Naive thymus-derived CD8-positive, alpha-beta T cell (primary cell): Measurements from ENCODE around the gene EYS. TPM values are rescaled to one million over a fixed set of nuclear protein-coding genes. Genes with fewer than 3 reads are reported as not detected.

Experiments used
- ATAC-seq, 2 donors: fragments of 150-1000 bp; cut with Tn5 transposase in 1 of 2; sonication (Bioruptor Pico), chemical (Tn5 transposase) in 1 of 2; 1 replicate in 1 of 2; 2 replicates in 1 of 2; pipeline ENCODE4 v1.10.0; 2021; ENCODE audit warnings: mild to moderate bottlenecking in 2 of 2, moderate library complexity in 2 of 2
- POLR2A ChIA-PET: fragments of 350-600 bp; sonication (Branson Sonifier 250); formaldehyde crosslinking; loops from one replicate; lab custom pipeline; 2021; ENCODE audit warnings: antibody characterized with exemption; lab: Charles Lee
- DNase-seq, 10 donors: peaks; one replicate each; pipeline versions ENCODE4 v3.0.0 to v3.0.0-alpha.2; 2020 to 2022
- H3K27ac Mint-ChIP-seq, 10 donors: one replicate each; pipeline ENCODE4 v1.8.0; 2020 to 2022; ENCODE audit warnings: mild to moderate bottlenecking in 10 of 10, mixed read lengths in 10 of 10, moderate library complexity in 4 of 10, inconsistent platforms in 1 of 10
- H3K27me3 Mint-ChIP-seq, 5 donors: one replicate each; pipeline ENCODE4 v1.8.0; 2021 to 2022; ENCODE audit warnings: mixed read lengths in 5 of 5
- H3K36me3 Mint-ChIP-seq, 3 donors: one replicate each; pipeline ENCODE4 v1.8.0; 2020 to 2022; ENCODE audit warnings: mixed read lengths in 3 of 3, mild to moderate bottlenecking in 2 of 3, inconsistent platforms in 1 of 3
- H3K4me1 Mint-ChIP-seq, 4 donors: one replicate each; pipeline ENCODE4 v1.8.0; 2021 to 2022; ENCODE audit warnings: mixed read lengths in 4 of 4
- H3K4me3 Mint-ChIP-seq, 10 donors: one replicate each; pipeline ENCODE4 v1.8.0; 2020 to 2022; ENCODE audit warnings: mild to moderate bottlenecking in 10 of 10, mixed read lengths in 10 of 10, moderate library complexity in 6 of 10, inconsistent platforms in 1 of 10
- H3K9me3 Mint-ChIP-seq, 9 donors: one replicate each; pipeline ENCODE4 v1.8.0; 2020 to 2022; ENCODE audit warnings: mixed read lengths in 9 of 9, mild to moderate bottlenecking in 3 of 9, inconsistent platforms in 1 of 9, moderate library complexity in 1 of 9
- polyA plus RNA-seq, 3 donors: library from polyadenylated mRNA; unstranded; fragments of 300-500 nt; fragmentation: Illumina TruSeq; gene quantifications; one replicate each; pipeline ENCODE4 v1.2.3, GENCODE V29; 2021
- total RNA-seq, 8 experiments: library from RNA in 2 of 8; stranded (reverse) in 2 of 8; gene quantifications; one replicate each; pipeline ENCODE4 v1.2.3 and lab custom pipeline; 2021 to 2026

Gene EYS
- total and polyA plus RNA-seq, 5 experiments from 2014 or later = 0.07 to 0.09 TPM; not detected in 3

DNA sequence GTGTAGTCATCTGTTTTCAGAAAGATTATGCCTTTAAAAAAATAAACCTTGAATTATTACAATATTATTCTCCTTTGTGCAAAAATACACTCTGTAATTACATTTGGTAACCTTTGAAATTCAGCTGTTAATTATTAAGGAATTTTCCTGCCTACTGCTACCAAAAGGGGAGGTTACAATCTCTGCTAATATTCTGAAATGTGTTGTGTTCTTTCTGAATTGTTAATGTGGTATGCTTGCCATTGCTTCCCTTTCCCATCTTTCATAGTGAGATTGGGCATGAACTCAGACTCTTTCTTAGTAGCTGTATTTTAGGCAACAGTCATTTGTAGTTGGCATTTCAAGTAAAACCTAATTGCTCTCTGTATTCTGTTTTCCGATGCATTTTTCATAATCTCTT is 1998.4 kb downstream of the EYS start:
- Mint-ChIP-seq H3K27ac (peak overlapping the region in 1 of 10 donors; percentile 1), H3K9me3 (no peaks in the 10 kb centered on the region)
- POLR2A ChIA-PET = interaction anchor here (0.7 kb wide), 1 partner anchor 134 kb away, joined by 4 read pairs; no protein-coding TSS in a partner anchor

DNA sequence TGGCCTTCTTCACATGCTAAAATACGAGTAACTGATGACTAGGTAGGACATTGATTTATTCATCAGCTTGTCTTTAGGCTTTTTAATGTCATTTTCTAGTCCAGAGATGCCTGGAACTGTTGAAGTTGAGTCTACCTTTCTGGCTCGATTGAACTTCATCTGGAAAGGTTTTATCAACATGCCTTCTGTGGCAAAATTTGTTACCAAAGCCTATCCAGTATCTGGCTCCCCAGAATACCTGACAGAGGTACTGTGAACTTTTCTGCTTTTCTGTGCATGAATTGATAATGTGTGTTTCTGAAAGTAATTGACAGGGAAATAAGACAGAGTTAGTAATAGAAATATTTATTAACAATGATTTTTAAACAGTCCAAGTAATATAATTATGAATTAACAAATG is 2000.4 kb downstream of the EYS start:
- ATAC-seq = no peak
- H3K9me3 Mint-ChIP-seq = no peaks in the 10 kb centered on the region
- H3K27ac Mint-ChIP-seq = no peak overlapping the region
- no peak overlapping the region for H3K4me3 Mint-ChIP-seq
- POLR2A ChIA-PET = no interaction called here
- no peak for DNase-seq
- peaks cover 24 to 93% (median 33%) of the 10 kb centered on the region in 3 donors for H3K36me3 Mint-ChIP-seq
- H3K4me1 Mint-ChIP-seq = peaks cover 0 to 9% (median 4%) of the 10 kb centered on the region in 4 donors
- no peaks in the 10 kb centered on the region for H3K27me3 Mint-ChIP-seq

More for the DNA sequence above, 1998.4 kb downstream of the EYS start:
- Mint-ChIP-seq H3K4me1 (peaks cover 0 to 19% (median 7%) of the 10 kb centered on the region in 4 donors), H3K4me3 (no peak overlapping the region), H3K36me3 (peaks cover 36 to 91% (median 43%) of the 10 kb centered on the region in 3 donors), H3K27me3 (no peaks in the 10 kb centered on the region)
- ATAC-seq = no peak
- no peak for DNase-seq

DNA sequence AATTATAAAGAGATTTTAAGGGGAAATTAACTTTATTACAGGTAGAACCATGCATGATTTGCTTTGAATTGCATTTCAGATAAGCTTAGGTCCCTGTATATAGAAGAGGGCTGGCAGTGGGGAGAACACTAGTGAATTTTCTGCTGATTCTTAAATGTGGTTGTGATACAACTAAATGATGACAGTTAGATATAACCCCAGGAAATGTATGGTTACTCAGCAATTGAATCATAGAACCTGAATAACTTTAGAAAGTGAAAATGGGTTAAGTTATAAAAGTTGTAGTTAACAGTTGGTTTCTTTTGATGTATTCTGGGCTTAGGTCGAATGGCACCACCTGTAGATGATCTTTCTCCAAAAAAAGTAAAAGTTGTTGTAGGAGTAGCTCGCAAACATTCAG is 2001.3 kb downstream of the EYS start:
- POLR2A ChIA-PET = interaction anchor here (1.1 kb wide), 1 partner anchor 70 kb away, joined by 3 read pairs; the partner anchor contains the start of gene PHF3
- Mint-ChIP-seq H3K4me3 (no peak overlapping the region), H3K4me1 (peaks cover 0 to 9% (median 4%) of the 10 kb centered on the region in 4 donors), H3K27me3 (no peaks in the 10 kb centered on the region), H3K27ac (peak overlapping the region in 4 of 10 donors; percentile 7 to 21 (median 16)), H3K36me3 (peaks cover 18 to 93% (median 27%) of the 10 kb centered on the region in 3 donors), H3K9me3 (no peaks in the 10 kb centered on the region)
- ATAC-seq (no peak), DNase-seq (no peak)

DNA sequence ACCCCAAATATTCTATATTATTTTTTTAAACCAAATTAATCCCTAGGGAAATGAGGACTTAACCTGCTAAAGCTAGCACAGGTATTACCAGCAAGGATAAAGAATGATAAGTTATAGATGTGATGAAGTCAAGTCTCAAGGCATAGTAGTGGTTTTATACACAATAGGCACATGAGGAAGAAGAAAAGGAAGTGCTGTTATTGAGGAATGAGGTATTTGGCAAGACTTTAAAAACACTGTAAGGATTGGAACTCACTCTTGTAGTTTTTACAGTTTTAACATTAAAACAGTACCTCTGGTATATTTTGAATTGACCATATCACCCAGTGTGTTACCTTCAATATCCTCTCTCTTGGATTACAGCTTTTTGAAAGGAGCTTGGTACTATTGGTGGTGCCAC is 2016.8 kb downstream of the EYS start:
- Mint-ChIP-seq H3K27ac (peak overlapping the region in 1 of 10 donors; percentile 9), H3K4me3 (no peak overlapping the region), H3K9me3 (no peaks in the 10 kb centered on the region), H3K4me1 (peaks cover 12 to 36% (median 31%) of the 10 kb centered on the region in 4 donors), H3K27me3 (no peaks in the 10 kb centered on the region), H3K36me3 (peaks cover 10 to 35% (median 13%) of the 10 kb centered on the region in 3 donors)
- POLR2A ChIA-PET = interaction anchor here (1.0 kb wide), 1 partner anchor 26 kb away, joined by 3 read pairs; no protein-coding TSS in a partner anchor
- no peak for DNase-seq
- no peak for ATAC-seq

DNA sequence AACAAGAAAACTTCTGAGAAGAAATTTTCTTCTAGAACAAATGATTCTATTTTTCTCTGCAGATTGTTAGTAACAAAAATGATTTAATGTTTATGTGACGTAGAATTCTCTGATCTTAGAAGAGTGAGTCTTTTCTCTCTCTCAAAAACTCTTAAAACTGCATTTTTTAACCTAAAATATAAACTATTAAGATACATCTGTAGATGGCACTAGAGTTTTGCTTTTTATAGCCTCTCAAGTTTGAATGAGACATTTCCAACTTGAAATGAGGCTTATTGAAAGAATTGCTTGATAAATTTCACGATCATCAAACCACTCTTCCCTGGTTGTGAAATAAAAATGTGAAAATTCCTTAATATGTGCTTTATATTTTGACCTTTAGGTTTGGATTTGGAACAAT is 2017.6 kb downstream of the EYS start:
- no peak for ATAC-seq
- no peak for DNase-seq
- Mint-ChIP-seq H3K9me3 (no peaks in the 10 kb centered on the region), H3K4me3 (no peak overlapping the region), H3K27ac (peak overlapping the region in 1 of 10 donors; percentile 53), H3K4me1 (peaks cover 10 to 42% (median 36%) of the 10 kb centered on the region in 4 donors), H3K27me3 (no peaks in the 10 kb centered on the region), H3K36me3 (peaks cover 17 to 37% (median 20%) of the 10 kb centered on the region in 3 donors)
- POLR2A ChIA-PET = interaction anchor here (1.0 to 1.5 kb wide), 2 partner anchors 26 to 54 kb away, joined by 3 to 4 read pairs; partner anchors contain the start of gene PHF3

DNA sequence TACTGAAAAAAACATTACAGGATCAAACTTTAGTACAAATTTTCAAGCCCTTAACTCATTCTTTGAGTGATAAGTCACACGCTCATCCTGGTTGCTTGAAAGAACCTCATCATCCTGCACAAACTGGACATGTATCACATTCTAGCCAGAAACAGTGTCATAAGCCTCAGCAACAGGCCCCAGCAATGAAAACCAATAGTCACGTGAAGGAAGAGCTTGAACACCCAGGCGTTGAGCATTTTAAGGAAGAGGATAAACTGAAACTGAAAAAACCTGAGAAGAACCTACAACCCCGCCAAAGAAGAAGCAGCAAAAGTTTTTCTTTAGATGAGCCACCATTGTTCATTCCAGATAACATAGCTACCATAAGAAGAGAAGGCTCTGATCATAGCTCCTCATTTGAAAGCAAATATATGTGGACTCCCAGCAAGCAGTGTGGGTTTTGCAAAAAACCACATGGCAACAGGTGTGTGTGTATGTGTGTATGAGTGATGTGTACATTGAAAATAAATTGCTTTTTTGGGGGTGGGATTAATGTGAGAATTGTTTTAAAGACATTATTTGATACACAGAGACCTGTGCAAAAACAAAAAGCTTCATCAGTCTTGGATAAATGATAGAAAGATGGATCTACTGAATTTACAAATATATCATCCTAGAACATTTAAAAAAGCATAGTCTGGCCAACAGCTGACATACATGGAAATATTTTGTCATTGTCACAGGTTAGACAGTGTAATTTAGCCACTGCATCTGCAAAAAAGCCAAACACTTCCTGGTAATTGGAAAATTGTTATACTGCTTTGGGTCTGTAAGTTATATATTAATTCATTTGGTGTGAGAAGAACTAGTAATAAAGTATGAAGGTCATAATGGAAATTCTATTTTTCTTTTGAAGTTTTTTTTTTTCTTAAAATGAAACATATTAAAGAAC is 2021.3 kb downstream of the EYS start:
- Mint-ChIP-seq H3K9me3 (no peaks in the 10 kb centered on the region), H3K36me3 (peaks cover 23 to 53% (median 32%) of the 10 kb centered on the region in 3 donors), H3K27ac (peak overlapping the region in 5 of 10 donors; percentile 14 to 68 (median 59)), H3K4me3 (no peak overlapping the region), H3K27me3 (no peaks in the 10 kb centered on the region), H3K4me1 (peaks cover 21 to 64% (median 51%) of the 10 kb centered on the region in 4 donors)
- ATAC-seq (peak in 1 of 2 donors; percentile 33), DNase-seq (no peak)
- POLR2A ChIA-PET = no interaction called here

DNA sequence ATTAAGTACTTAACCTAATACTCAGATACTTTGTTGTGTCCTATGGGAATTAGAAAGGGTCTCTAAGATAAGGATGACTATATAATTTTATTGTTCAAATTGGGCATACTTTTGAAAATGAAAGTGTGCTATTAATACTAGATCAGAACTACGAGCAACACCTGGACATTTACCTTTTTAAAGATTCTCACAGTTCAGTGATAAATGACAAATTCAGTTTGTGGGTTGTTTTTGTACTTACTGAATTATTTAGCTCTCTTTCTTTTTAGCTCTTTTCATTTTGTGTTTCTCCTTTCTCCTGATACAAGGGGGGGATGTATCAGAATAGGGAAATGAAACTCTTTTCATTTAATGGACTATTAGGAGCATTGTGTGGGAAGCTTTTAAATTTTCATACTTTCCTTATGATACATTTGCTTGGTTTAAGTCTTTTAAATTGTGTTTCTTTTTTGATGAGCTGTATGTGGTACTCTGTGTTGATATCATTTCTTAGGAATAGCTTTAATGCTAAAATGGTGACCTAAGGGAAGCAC is 2023.9 kb downstream of the EYS start:
- no peak for DNase-seq
- Mint-ChIP-seq H3K27ac (peak overlapping the region in 5 of 10 donors; percentile 11 to 64 (median 31)), H3K27me3 (no peaks in the 10 kb centered on the region), H3K36me3 (peaks cover 18 to 70% (median 35%) of the 10 kb centered on the region in 3 donors), H3K9me3 (no peaks in the 10 kb centered on the region), H3K4me3 (no peak overlapping the region), H3K4me1 (peaks cover 27 to 73% (median 61%) of the 10 kb centered on the region in 4 donors)
- POLR2A ChIA-PET = no interaction called here
- no peak for ATAC-seq

DNA sequence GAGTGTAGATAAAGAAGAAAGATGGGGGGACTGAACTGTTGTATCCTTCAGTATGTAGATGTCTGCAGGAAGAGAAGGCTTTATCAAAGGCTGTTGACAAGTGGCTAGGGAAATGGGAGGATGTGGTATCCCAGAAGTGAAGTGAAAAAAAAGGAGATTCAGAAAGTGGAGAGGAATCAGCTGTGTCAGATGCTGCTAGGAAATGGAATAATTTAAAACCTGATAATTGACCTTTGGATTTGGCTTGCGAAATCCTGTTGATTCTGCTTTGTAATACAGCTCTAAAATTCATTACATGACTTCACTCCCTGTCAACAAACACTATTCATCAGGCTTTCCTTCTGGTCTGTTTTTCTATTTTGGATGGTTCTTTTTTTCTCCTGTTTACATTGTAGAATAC is 2029.7 kb downstream of the EYS start:
- no peak for DNase-seq
- Mint-ChIP-seq H3K27me3 (no peaks in the 10 kb centered on the region), H3K4me3 (no peak overlapping the region), H3K4me1 (peaks cover 19 to 55% (median 51%) of the 10 kb centered on the region in 4 donors), H3K9me3 (no peaks in the 10 kb centered on the region), H3K27ac (no peak overlapping the region), H3K36me3 (peaks cover 0 to 44% (median 16%) of the 10 kb centered on the region in 3 donors)
- peak in 1 of 2 donors; percentile 39 for ATAC-seq
- POLR2A ChIA-PET = no interaction called here

DNA sequence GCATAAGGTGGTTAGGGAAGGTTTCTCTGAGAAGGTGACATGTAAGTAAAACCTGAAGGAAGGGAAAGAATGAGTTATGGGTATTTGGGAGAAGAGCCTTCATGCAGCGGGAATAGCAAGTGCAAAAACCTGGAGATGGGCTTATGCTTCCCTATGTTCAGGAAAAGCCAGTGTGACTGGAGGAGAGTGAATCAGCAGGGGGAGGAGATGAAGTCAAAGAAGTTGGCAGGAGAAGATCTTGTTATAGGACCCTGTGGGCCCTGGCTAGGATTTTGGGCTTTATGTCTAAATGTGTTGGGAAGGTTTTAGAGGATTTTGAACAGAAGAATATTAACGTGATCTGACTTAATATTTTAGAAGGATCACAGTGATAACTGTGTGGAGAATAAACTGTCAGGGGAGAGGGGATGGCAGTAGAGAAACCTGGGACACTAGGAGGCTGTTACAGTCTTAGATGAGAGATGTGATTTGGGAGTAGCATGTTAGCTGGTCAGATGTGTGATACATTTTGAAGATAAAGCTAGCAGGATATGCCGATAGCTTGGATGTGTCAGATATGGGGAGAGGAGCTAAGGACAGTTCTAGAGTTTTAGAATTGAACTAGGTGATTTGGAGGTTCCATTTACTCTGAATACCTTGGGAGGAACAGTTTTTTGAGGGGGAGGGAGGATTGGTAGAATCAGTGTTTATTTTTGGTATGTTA is 2030.5 kb downstream of the EYS start:
- ATAC-seq (no peak), DNase-seq (no peak)
- H3K4me1 Mint-ChIP-seq = peaks cover 19 to 56% (median 49%) of the 10 kb centered on the region in 4 donors
- no peak overlapping the region for H3K27ac Mint-ChIP-seq
- H3K9me3 Mint-ChIP-seq = no peaks in the 10 kb centered on the region
- no peak overlapping the region for H3K4me3 Mint-ChIP-seq
- peaks cover 0 to 41% (median 18%) of the 10 kb centered on the region in 3 donors for H3K36me3 Mint-ChIP-seq
- H3K27me3 Mint-ChIP-seq = no peaks in the 10 kb centered on the region
- POLR2A ChIA-PET = no interaction called here

DNA sequence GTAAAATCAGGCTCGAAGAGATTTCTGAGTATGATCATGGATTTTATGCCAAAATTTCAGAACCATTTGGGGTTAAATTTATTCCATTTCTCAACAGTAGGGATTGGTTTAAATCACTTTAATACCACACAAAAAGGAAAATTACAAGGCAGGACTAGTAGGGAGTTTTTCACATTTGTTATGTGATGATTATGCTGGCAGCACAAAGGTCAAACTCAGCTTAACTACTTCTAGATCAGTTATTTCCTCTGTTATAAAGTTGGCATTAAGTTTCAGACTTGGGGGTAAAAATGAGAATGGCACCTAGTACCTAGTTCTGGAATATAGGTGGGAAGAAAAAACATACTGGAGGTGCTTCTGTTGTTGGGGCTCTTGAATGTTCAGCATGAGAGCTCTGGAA is 2031.9 kb downstream of the EYS start:
- ATAC-seq = no peak
- no peaks in the 10 kb centered on the region for H3K27me3 Mint-ChIP-seq
- H3K9me3 Mint-ChIP-seq = no peaks in the 10 kb centered on the region
- peaks cover 12 to 56% (median 50%) of the 10 kb centered on the region in 4 donors for H3K4me1 Mint-ChIP-seq
- H3K36me3 Mint-ChIP-seq = peaks cover 0 to 36% (median 11%) of the 10 kb centered on the region in 3 donors
- DNase-seq = no peak
- no peak overlapping the region for H3K27ac Mint-ChIP-seq
- no peak overlapping the region for H3K4me3 Mint-ChIP-seq
- POLR2A ChIA-PET = no interaction called here

DNA sequence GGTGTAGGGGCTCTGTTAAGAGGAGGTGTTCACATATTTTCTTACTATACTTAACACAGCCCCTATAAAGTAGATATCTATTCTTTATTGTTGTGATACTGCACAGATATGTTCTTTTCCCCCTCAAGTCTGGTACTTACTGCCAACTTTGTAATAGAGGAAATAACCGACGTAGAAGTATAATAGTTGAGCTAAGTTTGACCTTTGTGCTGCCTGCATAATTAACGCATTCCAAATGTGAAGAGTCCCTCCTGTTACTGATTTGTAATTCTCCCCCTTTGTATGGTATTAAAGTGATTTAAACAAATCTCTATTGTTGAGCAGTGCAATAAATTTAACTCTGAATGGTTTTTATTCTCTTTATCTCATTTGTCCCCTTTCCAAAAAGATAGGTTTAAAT is 2032.4 kb downstream of the EYS start:
- DNase-seq = no peak
- H3K4me1 Mint-ChIP-seq = peaks cover 13 to 55% (median 49%) of the 10 kb centered on the region in 4 donors

DNA sequence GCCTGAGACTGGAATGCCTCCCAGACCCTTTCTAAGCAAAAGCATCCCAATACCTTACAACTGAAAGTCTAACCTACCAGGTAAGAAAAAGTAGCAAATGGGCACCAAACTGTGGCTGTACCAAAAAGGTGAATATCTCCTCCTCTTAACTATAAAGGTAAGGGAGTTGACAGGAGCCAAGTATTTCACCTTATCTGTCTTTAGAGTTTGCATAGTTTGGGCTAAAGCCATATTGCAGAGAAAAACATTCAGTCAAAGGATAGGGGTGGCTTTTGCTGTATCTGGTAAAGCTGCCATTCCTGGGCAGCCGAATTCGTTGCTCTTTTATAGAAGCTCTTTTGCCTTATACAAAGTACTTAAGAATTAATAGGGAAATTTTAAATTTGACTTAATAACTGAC is 2033.3 kb downstream of the EYS start:
- peaks cover 0 to 31% (median 6%) of the 10 kb centered on the region in 3 donors for H3K36me3 Mint-ChIP-seq
- POLR2A ChIA-PET = no interaction called here
- H3K4me3 Mint-ChIP-seq = no peak overlapping the region
- H3K27me3 Mint-ChIP-seq = no peaks in the 10 kb centered on the region
- DNase-seq = no peak
- no peaks in the 10 kb centered on the region for H3K9me3 Mint-ChIP-seq
- H3K4me1 Mint-ChIP-seq = peaks cover 17 to 54% (median 48%) of the 10 kb centered on the region in 4 donors
- peak overlapping the region in 1 of 10 donors; percentile 49 for H3K27ac Mint-ChIP-seq
- no peak for ATAC-seq

More for the DNA sequence above, 2032.4 kb downstream of the EYS start:
- H3K27ac Mint-ChIP-seq = peak overlapping the region in 1 of 10 donors; percentile 19
- H3K9me3 Mint-ChIP-seq = no peaks in the 10 kb centered on the region
- POLR2A ChIA-PET = no interaction called here
- no peak overlapping the region for H3K4me3 Mint-ChIP-seq
- no peak for ATAC-seq
- H3K36me3 Mint-ChIP-seq = peaks cover 0 to 33% (median 6%) of the 10 kb centered on the region in 3 donors
- no peaks in the 10 kb centered on the region for H3K27me3 Mint-ChIP-seq
